Prostate gland (tissue), 2 donors: ENCODE results near the gene NR2E1. TPM values are rescaled to one million over a fixed set of nuclear protein-coding genes. Genes with fewer than 3 reads are reported as not detected.

Experiments used
- DNase-seq: peaks from one replicate; pipeline ENCODE4 v3.0.0-alpha.2; 2019; ENCODE audit warnings: low spot score
- H3K27ac ChIP-seq, 2 donors: fragments of 200-600 bp; sonication (generic); 2 replicates each; pipeline ENCODE4 v1.5.1; 2017 to 2019
- H3K27me3 ChIP-seq: fragments of 200-600 bp; sonication (generic); replicated peaks from 2 replicates; pipeline ENCODE4 v1.5.1; 2019; ENCODE audit not compliant: insufficient read depth
- H3K36me3 ChIP-seq, 2 donors: fragments of 200-600 bp; sonication (generic); 1 replicate in 1 of 2; 2 replicates in 1 of 2; pipeline versions ENCODE4 v1.5.1 to v1.8.1; 2017 to 2019
- H3K4me1 ChIP-seq: fragments of 200-600 bp; sonication (generic); replicated peaks from 2 replicates; pipeline ENCODE4 v1.5.1; 2019
- H3K4me3 ChIP-seq, 2 donors: fragments of 200-600 bp; sonication (generic); 2 replicates each; pipeline ENCODE4 v1.5.1; 2017 to 2019
- H3K9me3 ChIP-seq: fragments of 200-600 bp; sonication (generic); 2 replicates; pipeline ENCODE4 v1.5.1; 2017
- CTCF ChIP-seq, 4 experiments: fragments of 200-600 bp in 2 of 4; fragments of 450-650 bp in 2 of 4; sonication (generic) in 2 of 4; IDR thresholded peaks; 1 replicate in 3 of 4; 2 replicates in 1 of 4; pipeline ENCODE4 v1.5.1; 2016 to 2019; ENCODE audit warnings: antibody characterized with exemption in 4 of 4, mild to moderate bottlenecking in 2 of 4, moderate library complexity in 2 of 4
- POLR2A ChIP-seq: fragments of 450-650 bp; IDR thresholded peaks from one replicate; pipeline ENCODE4 v1.6.1; 2016; ENCODE audit warnings: antibody characterized with exemption, mild to moderate bottlenecking
- POLR2AphosphoS5 ChIP-seq: sonication (generic); formaldehyde crosslinking; IDR thresholded peaks from one replicate; pipeline ENCODE4 v1.6.1; 2017; ENCODE audit warnings: antibody characterized with exemption
- WGBS: methylation state at CpG from one replicate; pipeline ENCODE4 v1.1.5; 2018; 5-methylcytosine and 5-hydroxymethylcytosine counted together
- intact Hi-C: fragments of 100-400 bp; cut with DNase I; formaldehyde crosslinking; loops from one replicate; pipeline ENCODE4 v1.14.2; 2022
- total RNA-seq, 2 donors: library from RNA; depleted of rRNA; stranded (reverse); fragments of >200 nt; gene quantifications; one replicate each; pipeline ENCODE4 v1.1.0, GENCODE V29; 2016

NR2E1 gene
- total RNA-seq, 2 donors from 2014 or later, result 0.91 TPM; not detected in 1

GRCh38 chr6:108228416-108228815 lies 62.6 kb downstream of the NR2E1 start:
- no peaks in the 10 kb centered on the region for H3K9me3 ChIP-seq
- H3K4me3 ChIP-seq, result no peak overlapping the region
- intact Hi-C loops, result no loop called here
- TF ChIP-seq CTCF (IDR thresholded peaks at IDR 0.05), result no peak
- TF ChIP-seq POLR2AphosphoS5, result no peak
- no peak for TF ChIP-seq POLR2A
- no peaks in the 10 kb centered on the region for H3K27me3 ChIP-seq
- 97% methylated on average over 8 of the region's 8 CpGs for WGBS
- H3K27ac ChIP-seq, result no peak overlapping the region
- DNase-seq, result no peak
- no peaks in the 10 kb centered on the region for H3K4me1 ChIP-seq
- no peaks in the 10 kb centered on the region for H3K36me3 ChIP-seq

GRCh38 chr6:108235127-108235526 lies 69.3 kb downstream of the NR2E1 start:
- no peak for DNase-seq
- Histone ChIP-seq H3K9me3 (no peaks in the 10 kb centered on the region), H3K4me1 (no peaks in the 10 kb centered on the region), H3K27ac (no peak overlapping the region), H3K4me3 (no peak overlapping the region), H3K27me3 (no peaks in the 10 kb centered on the region), H3K36me3 (no peaks in the 10 kb centered on the region)
- 81% methylated on average over 4 of the region's 4 CpGs for WGBS
- no peak for TF ChIP-seq POLR2AphosphoS5
- no peak for TF ChIP-seq CTCF (IDR thresholded peaks at IDR 0.05)
- no peak for TF ChIP-seq POLR2A
- intact Hi-C loops, result no loop called here

- no peak for TF ChIP-seq POLR2AphosphoS5
- TF ChIP-seq POLR2A, result no peak
- TF ChIP-seq CTCF (IDR thresholded peaks at IDR 0.05), result no peak
- intact Hi-C loops, result no loop called here
- 51% methylated on average over 2 of the region's 2 CpGs for WGBS
- DNase-seq, result no peak
- no peaks in the 10 kb centered on the region for H3K36me3 ChIP-seq
- H3K27ac ChIP-seq, result no peak overlapping the region
- no peaks in the 10 kb centered on the region for H3K4me1 ChIP-seq
- H3K9me3 ChIP-seq, result no peaks in the 10 kb centered on the region
- no peaks in the 10 kb centered on the region for H3K27me3 ChIP-seq
- H3K4me3 ChIP-seq, result no peak overlapping the region
Observed at GRCh38 chr6:108236791-108237190, 71.0 kb downstream of the NR2E1 start.

- no peak for DNase-seq
- Histone ChIP-seq H3K4me3 (no peak overlapping the region), H3K4me1 (no peaks in the 10 kb centered on the region), H3K27ac (no peak overlapping the region), H3K9me3 (no peaks in the 10 kb centered on the region), H3K27me3 (no peaks in the 10 kb centered on the region), H3K36me3 (no peaks in the 10 kb centered on the region)
- WGBS, result 97% methylated on average over 4 of the region's 4 CpGs
- TF ChIP-seq POLR2AphosphoS5, result no peak
- no peak for TF ChIP-seq POLR2A
- no peak for TF ChIP-seq CTCF (IDR thresholded peaks at IDR 0.05)
- intact Hi-C loops, result no loop called here
Observed at GRCh38 chr6:108238322-108238721, 72.5 kb downstream of the NR2E1 start.

Other genes with a start within 250 kb of the NR2E1 start
- 10 to 100 TPM; 28.6 to 35.2 TPM for gene SEC63, start 207.8 kb upstream of the NR2E1 start, total RNA-seq
- gene OSTM1, start 91.3 kb upstream of the NR2E1 start, total RNA-seq, result 10 to 100 TPM; 44.6 to 73.1 TPM
- 10 to 100 TPM; 93.3 to 93.6 TPM for gene SNX3, start 95.0 kb downstream of the NR2E1 start, total RNA-seq
- 1 to 10 TPM; 3.5 TPM for gene AFG1L, start 129.0 kb downstream of the NR2E1 start, total RNA-seq